ENCODE results near the gene TRAPPC11.

GRCh38 chr4:183621875-183622274, 37.2 kb upstream of the TRAPPC11 start:
- TF ChIP-seq EP300 (IDR thresholded peaks at IDR 0.05) (no peak), CTCF (IDR thresholded peaks at IDR 0.05) (no peak), POLR2A (IDR thresholded peaks at IDR 0.05) (no peak)
